Measurements from ENCODE around the gene ITPR2.

DNA sequence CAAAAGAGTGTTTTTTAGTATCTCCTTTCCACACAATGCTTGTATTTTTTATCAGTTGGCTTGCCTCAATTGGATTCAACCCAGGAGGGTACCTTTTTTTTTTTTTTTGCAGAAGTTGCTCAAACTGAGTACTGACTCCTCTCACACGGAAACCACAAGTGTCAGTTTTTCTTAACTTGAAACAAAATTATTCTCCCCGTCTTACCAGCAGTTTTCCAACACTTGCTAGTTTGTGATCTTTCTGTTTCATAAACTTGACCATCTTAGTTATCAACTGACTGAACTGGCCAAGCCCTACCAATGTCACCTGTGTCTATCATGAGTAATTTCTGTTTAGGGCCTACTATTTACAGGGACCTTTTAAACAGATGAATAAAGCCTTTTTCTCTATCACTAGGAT, 34.1 kb upstream of the ITPR2 start:
- TF ChIP-seq, protein P1, sequence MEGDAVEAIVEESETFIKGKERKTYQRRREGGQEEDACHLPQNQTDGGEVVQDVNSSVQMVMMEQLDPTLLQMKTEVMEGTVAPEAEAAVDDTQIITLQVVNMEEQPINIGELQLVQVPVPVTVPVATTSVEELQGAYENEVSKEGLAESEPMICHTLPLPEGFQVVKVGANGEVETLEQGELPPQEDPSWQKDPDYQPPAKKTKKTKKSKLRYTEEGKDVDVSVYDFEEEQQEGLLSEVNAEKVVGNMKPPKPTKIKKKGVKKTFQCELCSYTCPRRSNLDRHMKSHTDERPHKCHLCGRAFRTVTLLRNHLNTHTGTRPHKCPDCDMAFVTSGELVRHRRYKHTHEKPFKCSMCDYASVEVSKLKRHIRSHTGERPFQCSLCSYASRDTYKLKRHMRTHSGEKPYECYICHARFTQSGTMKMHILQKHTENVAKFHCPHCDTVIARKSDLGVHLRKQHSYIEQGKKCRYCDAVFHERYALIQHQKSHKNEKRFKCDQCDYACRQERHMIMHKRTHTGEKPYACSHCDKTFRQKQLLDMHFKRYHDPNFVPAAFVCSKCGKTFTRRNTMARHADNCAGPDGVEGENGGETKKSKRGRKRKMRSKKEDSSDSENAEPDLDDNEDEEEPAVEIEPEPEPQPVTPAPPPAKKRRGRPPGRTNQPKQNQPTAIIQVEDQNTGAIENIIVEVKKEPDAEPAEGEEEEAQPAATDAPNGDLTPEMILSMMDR (conservative IDR thresholded peaks at IDR 0.05; ENCODE audit: low read length) = no peak
- no peak for TF ChIP-seq EZH2phosphoT487 (IDR thresholded peaks at IDR 0.05; ENCODE audit: borderline replicate concordance, low read depth, low read length)
